SW 1271 (cell line): Measurements from ENCODE around the gene FOXA1.

Experiments used
- DNase-seq, 2 experiments: peaks; one replicate each; lab custom pipeline; 2025; lab: John Stamatoyannopoulos, UW

FOXA1 gene

DNA sequence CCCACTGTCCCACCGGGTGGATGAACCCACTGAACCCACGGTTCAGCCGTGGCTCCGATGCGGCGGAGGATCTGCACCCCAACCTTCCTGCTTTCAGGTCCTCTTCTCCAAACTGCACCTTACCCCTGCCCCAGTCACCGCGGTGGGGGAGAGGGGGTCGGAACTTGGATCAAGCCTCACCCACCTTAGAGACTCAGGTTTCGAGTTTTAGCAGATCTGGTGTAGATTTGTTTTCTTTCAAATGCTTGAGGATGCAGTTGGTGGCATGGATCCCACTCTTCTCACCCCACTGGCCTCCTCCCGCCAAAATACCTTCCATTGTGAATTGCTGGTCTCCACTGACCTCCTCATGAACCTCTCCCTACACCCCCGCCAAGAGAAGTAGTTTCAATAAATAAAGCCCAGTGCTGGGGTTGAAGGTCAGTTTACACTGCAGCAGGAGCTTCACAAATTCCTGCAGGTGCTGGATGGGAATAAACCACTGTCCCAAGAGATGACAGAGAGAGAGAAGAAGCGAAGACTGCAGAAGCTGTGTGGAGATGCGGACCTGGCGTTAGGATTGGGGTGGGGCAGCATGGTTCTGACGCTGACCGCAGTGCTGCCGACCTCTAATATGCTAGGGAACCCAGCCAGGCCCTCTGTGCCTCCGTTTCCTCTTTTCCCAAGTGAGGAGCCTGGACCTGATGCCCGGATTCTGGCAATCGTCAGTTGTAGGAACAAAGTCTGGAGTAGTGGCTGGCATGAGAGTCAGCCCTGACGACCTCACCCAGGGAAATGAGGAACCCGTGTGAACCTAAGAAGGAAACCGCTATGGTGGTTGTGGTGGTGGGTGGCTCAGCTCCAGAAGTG is 7.8 kb upstream of the FOXA1 start:
- no peak for DNase-seq

DNA sequence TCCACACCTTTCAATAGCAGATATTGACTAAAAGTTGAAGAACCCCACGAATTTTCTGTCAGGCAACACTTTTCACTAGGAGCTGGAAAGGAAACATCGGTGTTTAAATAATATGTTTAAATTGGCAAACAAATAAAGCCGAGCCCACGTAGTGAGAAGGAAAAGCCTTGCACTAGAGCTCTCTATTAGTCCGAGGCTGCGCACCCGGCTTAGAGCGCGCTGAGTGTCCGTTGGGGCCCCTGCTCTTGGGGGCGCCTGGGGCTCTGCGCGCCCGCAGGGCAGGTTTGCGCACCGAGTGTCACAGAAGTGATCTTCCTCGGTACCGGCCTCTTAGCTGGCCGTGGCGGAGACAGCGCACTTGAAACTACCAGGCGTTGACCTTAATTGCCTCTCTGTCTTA is 6.8 kb upstream of the FOXA1 start:
- no peak for DNase-seq

GRCh38 chr14:37600880-37601741 is 6.1 kb upstream of the FOXA1 start:
- no peak for DNase-seq

DNA sequence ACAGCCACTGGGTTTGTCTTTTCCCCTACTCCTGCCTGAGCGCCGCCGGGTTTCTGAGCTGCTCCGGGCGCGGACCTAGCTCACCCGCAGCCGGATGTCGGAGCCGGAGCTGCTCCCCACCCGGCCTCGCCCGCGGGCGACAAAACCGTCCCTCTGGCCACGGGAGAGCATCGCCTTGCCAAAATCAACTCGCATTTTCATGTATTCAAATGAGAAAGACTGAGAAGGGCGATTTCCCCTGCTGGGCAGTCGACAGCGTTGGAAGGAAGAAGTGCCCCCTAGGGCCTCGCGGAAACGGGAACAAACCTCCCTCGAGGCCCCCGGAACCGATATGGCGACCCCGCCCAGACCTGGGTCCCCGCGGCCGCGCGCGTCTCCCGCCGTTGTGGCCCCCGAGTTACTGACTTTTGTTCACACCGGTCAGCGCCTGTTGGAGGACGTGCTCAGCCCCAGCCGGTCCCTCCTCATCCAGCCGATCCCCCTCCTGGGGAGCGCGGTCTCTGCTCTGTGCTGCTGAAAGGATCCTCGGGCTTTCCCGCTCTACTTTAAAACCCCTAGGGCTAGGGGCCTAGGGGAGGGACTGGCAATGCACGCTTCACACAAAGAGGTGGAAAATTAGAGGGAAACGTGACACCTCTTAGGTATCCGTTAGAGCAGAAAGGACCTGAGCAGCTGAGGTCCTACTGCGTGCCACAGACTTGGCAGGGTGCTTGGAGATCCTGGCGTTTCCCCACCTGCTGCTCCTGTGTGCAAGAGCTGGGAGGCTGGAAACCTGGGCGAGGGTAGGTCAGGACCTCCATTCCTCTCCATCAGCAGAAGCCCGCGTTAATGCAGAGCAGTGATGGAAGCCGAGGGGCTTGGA is 4.7 kb upstream of the FOXA1 start:
- DNase-seq, result no peak

GRCh38 chr14:37598747-37599506 is 3.9 kb upstream of the FOXA1 start:
- DNase-seq, result no peak

- no peak for DNase-seq
Observed at GRCh38 chr14:37597914-37598746, 3.1 kb upstream of the FOXA1 start.

DNA sequence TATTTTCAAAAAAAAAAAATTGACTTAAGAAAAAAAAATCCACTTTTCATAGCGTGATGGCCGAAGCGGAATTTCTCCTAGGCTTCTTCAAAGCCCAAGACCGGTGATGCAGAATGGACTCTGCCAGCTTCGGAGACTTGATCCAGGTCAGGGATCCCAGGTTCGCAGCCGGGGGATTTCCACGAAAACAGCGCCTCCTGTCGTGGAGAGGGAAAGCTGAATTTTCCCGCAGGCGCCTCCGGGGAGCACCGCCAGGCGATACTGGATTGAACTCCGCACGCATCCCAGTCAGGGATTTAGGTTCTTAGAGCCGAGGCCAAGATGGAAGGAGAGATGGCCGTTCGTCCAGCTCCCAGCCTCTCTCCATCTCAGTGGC is 2.5 kb upstream of the FOXA1 start:
- DNase-seq, result no peak

GRCh38 chr14:37596790-37597472 is 1.9 kb upstream of the FOXA1 start:
- DNase-seq, result no peak

DNA sequence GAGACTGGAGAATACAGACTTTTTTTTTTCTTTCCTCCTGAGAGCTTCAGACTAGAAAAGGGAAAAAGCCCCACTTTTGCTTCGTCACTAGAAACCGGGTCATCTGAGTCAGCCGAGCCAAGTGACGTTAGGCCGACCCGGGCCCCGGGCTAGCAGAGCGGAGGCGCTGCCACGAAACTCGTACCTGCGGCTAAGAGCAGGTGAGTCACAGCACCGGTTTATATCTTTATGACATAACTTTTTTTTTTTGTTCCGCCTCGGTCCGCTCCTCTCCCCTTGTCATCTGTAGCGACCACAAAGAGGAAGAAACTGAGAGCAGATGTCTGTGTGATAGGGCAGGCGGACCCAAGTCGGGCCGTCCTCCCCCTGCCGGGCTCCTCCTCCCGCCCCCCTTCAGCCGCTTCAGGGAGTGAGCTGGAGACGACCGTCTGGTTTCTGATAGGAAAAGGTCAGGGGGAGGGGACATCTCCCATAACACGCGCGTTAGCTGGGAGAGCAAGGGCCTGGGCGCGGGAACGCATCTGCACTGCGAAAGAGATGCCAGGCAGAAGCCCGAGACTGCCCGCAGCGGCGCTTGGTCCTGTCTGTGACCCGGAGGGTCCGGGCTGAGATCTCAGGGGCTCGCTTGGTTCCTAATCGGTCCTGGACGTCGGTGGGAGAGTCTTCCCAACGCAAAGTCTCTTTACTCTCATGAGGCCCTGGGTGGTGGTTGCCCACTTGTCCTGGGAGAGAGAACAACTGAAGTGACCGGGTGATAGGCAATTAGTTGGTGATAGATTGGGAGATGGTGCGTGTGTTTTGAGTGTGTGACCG is 966 bp upstream of the FOXA1 start:
- no peak for DNase-seq

DNA sequence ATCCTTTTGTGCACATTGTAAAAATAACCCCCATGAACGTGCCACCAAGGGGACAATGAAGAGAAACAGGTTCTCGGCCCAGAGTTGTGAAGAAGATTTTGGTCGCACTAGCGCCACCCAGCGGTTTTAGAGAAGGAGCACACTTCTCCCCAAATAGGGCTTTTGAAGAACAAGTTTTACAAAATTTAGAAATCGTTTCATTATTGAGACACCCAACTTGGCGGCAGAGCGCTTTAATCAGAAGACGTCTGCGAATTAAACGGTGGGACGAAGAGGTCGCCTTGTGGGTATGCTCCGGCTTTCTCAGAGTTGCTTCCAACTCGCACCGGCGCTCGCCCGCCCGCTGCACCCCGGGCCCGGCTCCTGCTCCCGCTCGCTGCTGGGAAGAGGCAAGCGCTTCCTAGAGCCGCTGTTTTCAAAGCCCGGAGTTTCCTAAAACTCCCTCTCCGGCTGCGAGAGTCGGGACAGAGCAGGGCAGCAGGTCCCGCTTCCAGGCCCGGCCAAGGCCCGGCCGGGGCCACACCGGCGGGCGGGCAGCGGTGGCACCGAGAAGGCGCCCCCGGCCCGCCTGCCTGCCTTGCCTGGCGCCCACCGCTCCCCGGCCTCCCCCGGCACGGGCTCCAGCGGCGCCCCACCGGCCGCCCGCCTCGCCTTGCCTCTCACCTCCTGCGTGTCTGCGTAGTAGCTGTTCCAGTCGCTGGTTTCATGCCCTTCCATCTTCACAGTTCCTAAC is 645 bp downstream of the FOXA1 start:
- peak; percentile 34 to 78 for DNase-seq

- DNase-seq, result no peak
Observed at GRCh38 chr14:37593511-37594237, 1.4 kb downstream of the FOXA1 start.

DNA sequence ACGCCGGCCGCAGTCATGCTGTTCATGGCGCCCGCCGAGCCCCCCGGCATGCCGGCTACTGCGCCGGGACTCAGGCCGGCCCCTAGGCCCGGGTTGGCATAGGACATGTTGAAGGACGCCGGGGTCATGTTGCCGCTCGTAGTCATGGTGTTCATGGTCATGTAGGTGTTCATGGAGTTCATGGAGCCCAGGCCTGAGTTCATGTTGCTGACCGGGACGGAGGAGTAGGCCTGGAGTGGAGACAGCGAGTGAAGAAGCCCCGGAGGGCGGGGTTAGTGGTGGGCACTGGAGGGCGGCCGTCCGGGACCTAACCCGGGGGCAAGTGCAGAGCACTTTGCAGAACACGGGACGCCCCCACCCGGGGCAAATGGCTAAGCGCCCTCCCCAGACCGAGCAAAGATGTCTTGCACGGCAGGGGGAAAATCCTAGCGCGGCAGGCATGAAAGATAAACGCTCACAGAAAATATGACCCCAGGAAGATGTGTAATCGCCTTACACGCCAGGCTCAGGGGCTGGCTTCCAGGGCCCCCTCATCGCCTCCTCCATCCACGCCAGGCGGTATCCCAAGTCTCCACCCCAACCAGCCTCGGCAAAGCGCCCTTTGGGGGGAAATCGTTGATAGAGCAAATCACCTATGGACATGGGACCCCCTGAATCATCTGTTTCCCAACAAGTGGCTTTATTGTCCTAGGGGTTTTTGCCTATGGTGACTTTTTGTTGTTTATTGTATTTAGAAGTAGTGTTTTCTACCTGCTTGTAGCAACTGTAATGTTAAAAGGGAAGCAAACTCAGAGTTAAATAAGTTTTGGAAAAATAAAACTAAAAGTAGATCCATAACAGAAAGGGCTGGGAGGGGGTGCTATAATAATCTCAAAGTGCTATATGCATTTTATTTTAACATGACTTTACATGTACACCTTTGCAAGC is 2.3 kb downstream of the FOXA1 start:
- no peak for DNase-seq

GRCh38 chr14:37591941-37592481 is 3.0 kb downstream of the FOXA1 start:
- no peak for DNase-seq

DNA sequence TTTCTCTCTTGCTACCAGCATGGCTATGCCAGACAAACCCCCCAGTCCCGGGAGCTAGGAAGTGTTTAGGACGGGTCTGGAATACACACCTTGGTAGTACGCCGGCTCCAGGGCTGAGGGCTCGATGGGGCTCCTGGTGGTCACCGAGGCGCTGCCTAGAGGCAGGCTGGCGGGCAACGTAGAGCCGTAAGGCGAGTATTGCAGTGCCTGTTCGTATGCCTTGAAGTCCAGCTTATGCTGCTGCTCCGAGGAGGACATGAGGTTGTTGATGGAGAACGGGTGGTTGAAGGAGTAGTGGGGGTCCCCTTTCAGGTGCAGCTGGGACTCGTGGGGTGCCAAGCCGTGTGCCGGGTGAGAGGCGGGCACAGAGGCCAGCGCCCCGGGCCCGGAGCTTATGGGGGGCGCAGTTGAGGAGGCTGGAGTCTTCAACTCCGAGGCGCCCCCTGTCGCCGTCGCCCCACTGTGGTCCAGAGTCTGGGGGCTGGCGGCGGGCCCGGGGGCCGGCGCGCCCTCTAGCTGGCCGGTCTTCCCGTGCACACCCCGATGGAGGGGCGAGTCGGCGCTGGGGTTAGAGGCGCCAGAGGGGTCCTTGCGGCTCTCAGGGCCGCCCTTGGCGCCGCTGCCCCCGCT is 3.6 kb downstream of the FOXA1 start:
- DNase-seq, result no peak

DNA sequence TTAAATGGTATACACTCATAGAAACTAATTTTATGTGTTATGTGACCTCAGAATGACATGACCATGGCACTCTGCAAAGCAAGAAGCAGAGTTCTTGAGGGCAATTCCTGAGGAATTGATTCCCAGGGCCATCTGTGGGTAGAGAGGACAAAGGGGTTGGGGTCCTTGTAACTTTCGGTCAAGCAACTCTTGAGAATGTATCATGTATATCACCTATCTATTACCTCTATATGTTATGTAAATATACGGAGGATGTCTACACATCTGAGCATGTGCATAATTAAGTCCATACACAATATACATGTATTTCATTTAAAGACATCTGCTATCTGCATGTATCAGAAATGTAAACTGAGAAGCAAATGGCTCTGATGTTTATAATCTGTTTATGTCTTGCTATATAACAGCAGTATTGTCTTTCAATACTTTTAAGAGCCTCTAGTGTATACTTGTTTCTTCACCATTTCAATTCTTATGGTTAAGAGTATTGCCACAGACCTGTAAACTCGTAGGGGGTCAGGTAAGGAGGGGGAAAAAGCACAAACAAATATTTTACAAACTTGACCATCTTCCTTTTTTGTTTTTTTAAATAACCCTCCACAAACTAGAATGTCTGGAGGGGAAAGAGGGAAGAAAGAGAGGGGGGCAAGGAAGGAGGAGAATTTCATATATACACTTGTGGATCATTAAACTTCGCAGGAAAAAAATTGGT is 4.5 kb downstream of the FOXA1 start:
- DNase-seq, result no peak
